GM12872 (cell line): Measurements from ENCODE around the gene TSNAX.

Experiments
- CTCF ChIP-seq: IDR thresholded peaks from 3 replicates; pipeline ENCODE4 v1.5.1; 2011; ENCODE audit warnings: low read depth, mild to moderate bottlenecking, low read length, moderate library complexity; ENCODE audit not compliant: insufficient read depth

The TSNAX gene

GRCh38 chr1:231613419-231614349 lies 85.2 kb downstream of the TSNAX start:
- no peak for TF ChIP-seq CTCF
